Activated CD4-positive, alpha-beta T cell treated with anti-CD3 and anti-CD28 coated beads, Interleukin-2, amount 50 U/mL, for 48 hours (primary cell): ENCODE measurements around the gene CCDC40.

Experiments used
- DNase-seq, 2 experiments: peaks; one replicate each; pipeline ENCODE4 v3.0.0-alpha.2; 2020

CCDC40 gene

DNA sequence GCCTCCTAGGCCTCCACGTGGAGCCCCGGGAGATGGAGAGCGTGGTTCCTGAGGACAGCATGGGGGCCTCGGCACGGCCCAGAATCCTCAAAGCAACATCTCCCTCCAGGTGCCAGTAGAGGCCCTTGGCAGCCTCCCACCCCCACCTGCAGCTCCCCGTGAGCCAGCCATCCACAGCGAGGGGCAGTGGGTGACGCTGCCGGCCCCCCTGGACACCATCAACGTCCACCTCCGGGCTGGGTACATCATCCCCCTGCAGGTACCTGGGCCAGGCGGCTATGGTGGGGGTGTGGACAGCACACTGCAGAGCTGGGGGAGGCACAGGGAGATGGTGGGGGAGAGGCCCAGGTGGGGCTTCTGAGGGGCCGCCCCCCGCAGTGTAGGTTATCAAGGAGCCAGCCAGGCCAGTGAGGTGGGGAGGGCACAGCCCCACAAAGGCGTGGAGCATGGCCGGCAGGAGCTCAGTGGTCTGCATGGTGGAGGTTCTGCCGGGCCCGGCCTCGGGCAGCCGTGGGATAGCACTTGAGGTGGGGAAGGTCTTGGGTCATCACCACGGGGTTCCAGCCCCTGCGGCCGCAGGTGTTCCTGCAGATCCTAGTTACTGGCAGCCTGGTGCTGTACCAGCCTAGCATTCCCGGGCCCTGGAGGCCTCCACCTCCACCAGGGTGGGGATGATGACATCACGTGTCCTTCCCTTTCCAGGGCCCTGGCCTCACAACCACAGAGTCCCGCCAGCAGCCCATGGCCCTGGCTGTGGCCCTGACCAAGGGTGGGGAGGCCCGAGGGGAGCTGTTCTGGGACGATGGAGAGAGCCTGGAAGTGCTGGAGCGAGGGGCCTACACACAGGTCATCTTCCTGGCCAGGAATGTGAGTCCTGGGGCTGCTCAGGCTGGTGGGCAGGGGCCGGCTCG, 81.3 kb downstream of the CCDC40 start:
- DNase-seq: no peak

DNA sequence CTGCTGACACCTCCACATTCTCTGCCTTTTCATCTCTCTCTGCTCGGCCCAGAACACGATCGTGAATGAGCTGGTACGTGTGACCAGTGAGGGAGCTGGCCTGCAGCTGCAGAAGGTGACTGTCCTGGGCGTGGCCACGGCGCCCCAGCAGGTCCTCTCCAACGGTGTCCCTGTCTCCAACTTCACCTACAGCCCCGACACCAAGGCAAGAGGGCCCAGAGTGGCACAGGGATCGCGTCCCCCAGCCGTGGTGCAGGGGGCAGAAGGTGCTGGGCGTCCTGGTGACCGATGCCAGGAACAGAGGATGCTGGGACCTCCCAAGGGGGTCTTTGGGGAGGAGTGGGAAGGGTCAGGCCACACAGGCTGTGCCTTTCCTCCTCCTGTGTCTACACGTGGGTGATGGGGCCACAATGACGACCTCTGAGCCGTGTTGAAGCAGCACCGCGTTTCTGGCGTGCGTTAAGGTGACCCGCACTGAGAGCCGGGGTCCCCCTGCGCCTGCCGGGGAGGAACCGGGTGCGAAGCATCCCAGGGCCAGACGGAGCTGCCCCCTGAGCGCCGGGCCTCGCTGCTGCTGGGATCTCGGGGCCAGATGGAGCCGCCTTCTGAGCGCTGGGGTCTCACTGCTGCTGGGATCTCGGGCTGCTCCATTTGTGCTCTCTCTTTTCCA, 82.3 kb downstream of the CCDC40 start:
- no peak for DNase-seq

DNA sequence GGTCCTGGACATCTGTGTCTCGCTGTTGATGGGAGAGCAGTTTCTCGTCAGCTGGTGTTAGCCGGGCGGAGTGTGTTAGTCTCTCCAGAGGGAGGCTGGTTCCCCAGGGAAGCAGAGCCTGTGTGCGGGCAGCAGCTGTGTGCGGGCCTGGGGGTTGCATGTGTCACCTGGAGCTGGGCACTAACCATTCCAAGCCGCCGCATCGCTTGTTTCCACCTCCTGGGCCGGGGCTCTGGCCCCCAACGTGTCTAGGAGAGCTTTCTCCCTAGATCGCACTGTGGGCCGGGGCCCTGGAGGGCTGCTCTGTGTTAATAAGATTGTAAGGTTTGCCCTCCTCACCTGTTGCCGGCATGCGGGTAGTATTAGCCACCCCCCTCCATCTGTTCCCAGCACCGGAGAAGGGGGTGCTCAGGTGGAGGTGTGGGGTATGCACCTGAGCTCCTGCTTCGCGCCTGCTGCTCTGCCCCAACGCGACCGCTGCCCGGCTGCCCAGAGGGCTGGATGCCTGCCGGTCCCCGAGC, 82.9 kb downstream of the CCDC40 start:
- no peak for DNase-seq

DNA sequence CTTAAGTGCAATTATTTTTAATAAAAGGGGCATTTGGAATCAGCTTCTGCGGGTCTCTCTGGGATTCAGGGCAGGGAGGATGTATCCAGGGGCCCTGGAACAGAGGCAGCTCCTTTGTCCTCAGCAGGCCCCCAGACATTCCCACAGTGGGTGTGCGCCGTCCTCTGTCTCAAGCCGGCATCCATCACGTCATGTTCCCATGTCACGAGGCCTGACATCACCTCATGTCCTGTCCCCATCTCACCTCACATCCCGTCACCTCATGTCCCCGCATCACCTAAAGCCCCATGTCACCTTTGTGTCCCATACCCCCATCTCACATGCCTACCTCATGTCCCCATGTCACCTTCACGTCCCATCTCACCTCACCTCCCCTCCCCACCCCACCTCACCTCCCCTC, 83.4 kb downstream of the CCDC40 start:
- DNase-seq: no peak

DNA sequence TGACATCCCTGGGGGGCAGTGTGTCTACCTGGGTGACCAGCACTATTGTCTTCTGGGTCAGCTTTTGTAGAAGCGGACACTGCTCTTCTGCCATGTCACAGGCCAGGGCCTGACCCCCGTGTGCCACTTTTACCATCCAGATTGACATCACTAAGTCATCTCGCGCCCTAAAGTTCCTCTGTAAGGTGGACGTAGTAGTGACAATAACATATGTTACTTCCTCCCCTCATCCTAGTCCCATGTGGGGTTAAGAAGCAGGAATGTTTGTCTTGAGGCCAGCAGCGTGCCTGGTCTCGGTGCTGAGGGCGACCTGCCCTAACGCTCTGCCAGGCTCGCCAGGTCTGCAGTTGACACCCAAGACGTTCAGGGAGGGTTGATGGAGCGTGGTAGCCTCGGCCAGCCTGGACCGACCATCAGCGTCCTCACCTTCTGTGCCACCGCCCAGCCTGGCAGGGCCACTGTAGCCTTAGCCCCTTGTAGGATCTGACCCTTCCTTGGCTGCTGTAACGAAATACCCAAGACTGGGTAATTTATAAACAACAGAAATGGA, 85.7 kb downstream of the CCDC40 start:
- DNase-seq: no peak

DNA sequence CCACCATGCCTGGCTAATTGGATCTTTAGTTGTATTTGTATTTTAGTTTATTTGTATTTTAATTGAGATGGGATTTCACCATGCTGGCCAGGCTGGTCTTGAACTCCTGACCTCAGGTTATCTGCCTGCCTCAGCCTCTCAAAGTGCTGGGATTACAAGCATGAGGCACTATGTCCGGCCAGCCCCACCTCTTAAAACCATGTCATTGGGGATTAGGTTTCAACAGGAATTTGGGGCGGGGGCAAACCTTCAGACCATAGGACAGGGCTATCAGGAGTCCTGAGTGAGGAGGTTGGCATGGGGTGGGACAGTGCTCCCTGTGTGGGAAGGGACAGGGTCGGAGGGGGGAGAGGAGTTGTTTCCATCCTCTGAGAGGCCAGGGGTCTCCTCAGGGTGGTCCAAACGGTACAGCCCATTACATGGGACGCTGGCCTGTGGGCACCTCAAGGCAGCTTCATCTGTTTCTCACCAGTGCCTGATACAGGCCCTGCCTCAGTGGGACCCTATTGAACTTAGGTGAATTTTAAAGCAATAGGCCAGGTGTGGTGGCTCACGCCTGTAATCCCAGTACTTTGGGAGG, 86.6 kb downstream of the CCDC40 start:
- DNase-seq: no peak

- DNase-seq: no peak
Measured at GRCh38 chr17:80123791-80124190, 87.3 kb downstream of the CCDC40 start.

GRCh38 chr17:80124351-80124981, 88.0 kb downstream of the CCDC40 start:
- no peak for DNase-seq

GRCh38 chr17:80125656-80126448, 89.4 kb downstream of the CCDC40 start:
- no peak for DNase-seq

DNA sequence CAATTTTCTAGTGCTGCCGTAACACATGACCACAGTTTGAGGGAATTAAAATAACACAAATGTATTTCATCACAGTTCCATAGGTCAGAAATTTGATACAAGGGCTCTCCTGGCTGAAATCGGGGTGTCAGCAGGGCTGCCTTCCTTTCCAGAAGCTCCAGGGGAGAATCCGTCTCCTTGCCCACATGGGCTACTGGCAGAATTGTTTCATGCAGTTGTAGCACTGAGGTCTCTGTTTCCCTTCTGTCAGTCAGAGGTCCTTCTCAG, 89.9 kb downstream of the CCDC40 start:
- no peak for DNase-seq

DNA sequence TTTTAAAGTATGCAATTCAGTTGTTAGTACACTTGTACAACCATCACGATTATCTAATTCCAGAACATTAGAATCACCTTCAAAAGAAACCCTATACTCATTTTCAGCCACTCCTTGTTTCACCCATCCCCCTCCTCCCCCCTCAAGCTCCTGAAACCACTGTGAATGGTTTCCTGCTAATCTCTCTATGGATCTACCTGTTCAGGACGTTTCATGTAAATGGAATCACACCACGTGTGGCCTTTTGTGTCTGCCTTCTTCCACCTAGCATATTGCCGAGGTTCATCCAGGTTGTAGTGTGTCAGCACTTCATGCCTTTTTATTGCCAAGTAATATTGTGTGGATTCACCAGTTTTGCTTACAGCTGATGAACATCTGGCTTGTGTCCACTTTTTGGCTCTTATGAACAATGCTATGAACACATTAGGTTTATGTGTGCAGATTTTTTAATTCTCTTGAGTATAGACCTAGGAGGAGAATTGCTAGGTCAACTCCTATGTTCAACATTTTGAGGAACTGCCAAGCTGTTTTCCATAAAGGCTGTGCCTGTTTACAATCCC, 92.6 kb downstream of the CCDC40 start:
- DNase-seq: no peak

DNA sequence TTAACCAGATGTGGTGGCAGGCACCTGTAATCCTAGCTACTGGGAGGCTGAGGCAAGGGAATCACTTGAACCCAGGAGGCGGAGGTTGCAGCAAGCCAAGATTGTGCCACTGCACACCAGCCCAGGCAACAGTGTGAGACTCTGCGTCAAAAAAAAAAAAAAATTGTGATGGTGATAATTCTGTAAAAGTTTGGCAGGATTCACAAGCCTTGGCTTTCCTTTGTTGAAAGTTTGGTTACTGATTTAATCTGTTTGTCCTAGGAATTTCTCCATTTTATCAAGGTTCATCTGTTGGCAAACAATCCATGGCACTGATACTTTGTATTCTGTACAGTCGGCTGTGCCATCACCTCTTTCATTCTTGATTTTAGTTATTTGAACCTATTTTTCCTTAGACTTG, 94.5 kb downstream of the CCDC40 start:
- DNase-seq: no peak

- no peak for DNase-seq
Measured at GRCh38 chr17:80132906-80133625, 96.6 kb downstream of the CCDC40 start.

DNA sequence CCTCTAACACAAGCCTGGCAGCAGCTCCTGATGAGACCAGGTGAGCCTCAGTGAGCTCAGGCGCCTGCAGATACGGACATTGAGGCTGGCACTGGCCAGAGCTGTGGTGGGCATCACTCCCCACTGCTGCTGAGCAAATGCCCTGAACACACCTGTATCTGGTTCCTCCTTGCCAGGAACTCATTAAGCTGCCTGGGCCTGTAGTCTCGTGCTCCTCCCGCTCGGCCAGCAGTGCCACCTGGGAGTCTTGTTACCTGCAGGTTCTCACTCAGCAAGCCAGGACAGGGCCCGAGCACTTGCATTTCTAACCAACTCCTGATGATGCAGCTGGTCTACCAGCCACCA, 97.2 kb downstream of the CCDC40 start:
- DNase-seq: no peak

GRCh38 chr17:80137131-80137530, 100.7 kb downstream of the CCDC40 start:
- no peak for DNase-seq

GRCh38 chr17:80138856-80139426, 102.5 kb downstream of the CCDC40 start:
- no peak for DNase-seq

DNA sequence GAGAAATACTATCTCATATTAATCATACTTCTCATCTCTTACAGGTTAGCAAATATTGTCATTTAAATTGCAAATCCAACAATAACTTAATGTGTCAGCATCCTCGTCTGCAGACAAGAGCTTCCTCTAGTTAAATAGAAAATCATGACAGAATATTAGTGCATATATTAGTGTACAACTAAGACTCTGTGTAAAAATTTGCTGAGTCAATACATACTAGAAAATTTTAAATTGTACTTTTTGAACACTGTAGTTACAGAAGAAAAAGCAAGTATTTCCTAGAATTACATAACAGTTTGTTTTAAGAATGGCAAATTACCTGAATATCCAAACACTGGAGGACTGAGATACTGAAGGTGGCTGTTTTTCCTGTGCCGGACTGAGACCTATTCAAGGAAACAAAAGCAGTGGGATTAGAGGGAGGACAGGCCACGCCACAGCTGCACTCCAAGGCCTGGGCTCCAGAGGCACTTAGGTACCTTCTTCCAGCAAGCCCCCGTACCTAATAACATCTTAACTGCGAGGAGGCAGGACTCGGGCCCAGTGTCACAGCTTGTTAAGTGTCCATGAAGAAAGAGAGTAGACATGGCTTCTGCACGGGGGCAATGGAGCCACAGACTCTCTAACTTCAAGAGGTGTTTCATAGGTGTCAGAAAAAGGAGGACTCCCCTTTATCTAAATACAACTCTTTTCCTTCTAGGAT, 105.2 kb downstream of the CCDC40 start:
- DNase-seq: no peak

DNA sequence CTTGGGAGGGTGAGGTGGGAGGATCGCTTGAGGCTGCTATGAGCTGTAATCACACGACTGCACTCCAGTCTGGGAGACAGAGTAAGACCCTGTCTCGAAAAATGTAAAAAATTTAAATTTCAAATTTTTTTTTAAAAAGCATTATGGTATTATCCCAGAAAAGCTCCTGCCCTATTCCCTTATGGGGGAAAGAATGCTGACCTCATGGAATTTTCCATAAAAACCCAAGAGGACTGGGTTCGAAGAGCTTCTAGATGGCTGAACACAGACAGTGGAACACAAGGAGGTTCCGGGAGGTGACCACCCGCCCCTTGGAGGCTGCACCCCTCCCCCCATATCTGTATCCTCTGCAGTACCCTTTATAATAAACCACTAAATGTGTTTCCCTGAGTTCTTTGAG, 106.5 kb downstream of the CCDC40 start:
- DNase-seq: no peak

- DNase-seq: no peak
Measured at GRCh38 chr17:80145076-80146075, 108.9 kb downstream of the CCDC40 start.
